H1 (cell line): ENCODE data around the gene DEAF1. TPM values are rescaled to one million over a fixed set of nuclear protein-coding genes. Genes with fewer than 3 reads are reported as not detected.

Experiments
- CTCF ChIA-PET: fragments of 300-600 bp; sonication (Branson Sonifier 250); formaldehyde crosslinking; loops from one replicate; lab custom pipeline; 2021; ENCODE audit not compliant: partially characterized antibody; lab: Charles Lee
- POLR2A ChIA-PET: fragments of 300-600 bp; sonication (Branson Sonifier 250); formaldehyde crosslinking; loops from one replicate; lab custom pipeline; 2021; ENCODE audit warnings: inconsistent platforms; ENCODE audit not compliant: partially characterized antibody; lab: Charles Lee
- DNase-seq, 2 experiments: peaks; one replicate each; pipeline versions ENCODE4 v3.0.0 to v3.0.0-alpha.2; 2010 to 2022; ENCODE audit warnings: low spot score in 2 of 2, low read depth in 1 of 2, mixed read lengths in 1 of 2
- FAIRE-seq: peaks from 2 replicates; lab custom pipeline; 2011; peaks lifted over from hg19 to GRCh38; lab: Jason Lieb, UNC
- H2AFZ ChIP-seq: 2 replicates; pipeline ENCODE4 v1.8.1; 2012; ENCODE audit warnings: low read length, inconsistent platforms
- H2AK5ac ChIP-seq: 2 replicates; pipeline ENCODE4 v1.6.1; 2013; ENCODE audit warnings: low read depth, low read length
- H2BK120ac ChIP-seq: replicated peaks from 2 replicates; pipeline ENCODE3; 2013; ENCODE audit warnings: low read depth, low read length, inconsistent platforms
- H2BK12ac ChIP-seq: 2 replicates; pipeline ENCODE4 v1.6.1; 2013; ENCODE audit warnings: low read depth, low read length
- H2BK15ac ChIP-seq: 2 replicates; pipeline ENCODE4 v1.6.1; 2013; ENCODE audit warnings: low read length
- H2BK20ac ChIP-seq: 2 replicates; pipeline ENCODE4 v1.6.1; 2013; ENCODE audit warnings: low read length
- H2BK5ac ChIP-seq: 2 replicates; pipeline ENCODE4 v1.6.1; 2013; ENCODE audit warnings: low read depth, low read length
- H3K14ac ChIP-seq: 2 replicates; pipeline ENCODE4 v1.6.1; 2013; ENCODE audit warnings: inconsistent platforms; ENCODE audit not compliant: insufficient read length
- H3K18ac ChIP-seq: 2 replicates; pipeline ENCODE4 v1.6.1; 2013; ENCODE audit warnings: low read length; ENCODE audit errors: extremely low read depth
- H3K23ac ChIP-seq: 2 replicates; pipeline ENCODE4 v1.6.1; 2013; ENCODE audit warnings: inconsistent platforms; ENCODE audit not compliant: insufficient read length
- H3K23me2 ChIP-seq: 2 replicates; pipeline ENCODE4 v1.6.1; 2013; ENCODE audit warnings: low read depth, low read length
- H3K27ac ChIP-seq: 2 replicates; pipeline ENCODE4 v1.6.1; 2011; ENCODE audit warnings: low read depth, low read length, inconsistent platforms
- H3K27me3 ChIP-seq, 4 experiments: replicated peaks in 1 of 4; 1 replicate in 1 of 4; 2 replicates in 3 of 4; pipeline versions ENCODE4 v1.6.1 to v1.8.1; 2011 to 2013; ENCODE audit warnings: low read length in 3 of 4, mild to moderate bottlenecking in 3 of 4, inconsistent platforms in 2 of 4, mixed read lengths in 2 of 4, moderate library complexity in 1 of 4; ENCODE audit not compliant: control insufficient read depth in 3 of 4, insufficient read depth in 3 of 4; ENCODE audit errors: extremely low read depth in 1 of 4
- H3K36me3 ChIP-seq, 4 experiments: 2 replicates each; pipeline versions ENCODE4 v1.6.1 to v1.8.1; 2011 to 2013; ENCODE audit warnings: mild to moderate bottlenecking in 4 of 4, low read length in 3 of 4, moderate library complexity in 2 of 4, control low read depth in 1 of 4, inconsistent platforms in 1 of 4; ENCODE audit not compliant: insufficient read depth in 4 of 4, control insufficient read depth in 2 of 4
- H3K4ac ChIP-seq: replicated peaks from 2 replicates; pipeline ENCODE3; 2013; ENCODE audit warnings: low read length, low read depth, mixed read lengths, inconsistent platforms; ENCODE audit not compliant: insufficient read length
- H3K4me1 ChIP-seq, 4 experiments: replicated peaks in 1 of 4; 1 replicate in 1 of 4; 2 replicates in 3 of 4; pipeline versions ENCODE4 v1.6.1 to v1.8.1; 2011 to 2013; ENCODE audit warnings: low read length in 3 of 4, inconsistent platforms in 2 of 4, mixed read lengths in 1 of 4; ENCODE audit not compliant: insufficient read depth in 4 of 4, control insufficient read depth in 3 of 4
- H3K4me2 ChIP-seq, 2 experiments: 2 replicates each; pipeline versions ENCODE4 v1.6.1 to v1.8.1; 2011 to 2013; ENCODE audit warnings: low read depth in 2 of 2, low read length in 2 of 2, control low read depth in 1 of 2, inconsistent platforms in 1 of 2, mild to moderate bottlenecking in 1 of 2; ENCODE audit not compliant: insufficient read depth in 1 of 2
- H3K4me3 ChIP-seq, 4 experiments: fragments of 200-600, 300-600 bp in 1 of 4; sonication (generic), shearing (Covaris generic), sonication (Bioruptor Twin) in 1 of 4; 2 replicates each; pipeline versions ENCODE4 v1.5.1 to v1.8.1; 2011 to 2016; ENCODE audit warnings: low read length in 4 of 4, low read depth in 3 of 4, control low read depth in 2 of 4, inconsistent platforms in 2 of 4, mild to moderate bottlenecking in 2 of 4, mixed read lengths in 1 of 4, moderate library complexity in 1 of 4; ENCODE audit not compliant: insufficient read depth in 2 of 4; ENCODE audit errors: extremely low read depth in 1 of 4
- H3K56ac ChIP-seq: replicated peaks from 2 replicates; pipeline ENCODE3; 2013; ENCODE audit warnings: low read depth, mild to moderate bottlenecking, mixed read lengths, low read length, inconsistent platforms; ENCODE audit not compliant: insufficient read length
- H3K79me1 ChIP-seq: 2 replicates; pipeline ENCODE4 v1.6.1; 2013; ENCODE audit warnings: low read depth, low read length, control low read depth
- H3K79me2 ChIP-seq, 2 experiments: 2 replicates each; pipeline versions ENCODE4 v1.6.1 to v1.8.1; 2012 to 2013; ENCODE audit warnings: low read length in 2 of 2, mild to moderate bottlenecking in 2 of 2, inconsistent platforms in 1 of 2; ENCODE audit not compliant: insufficient read depth in 2 of 2, control insufficient read depth in 1 of 2
- H3K9ac ChIP-seq, 4 experiments: replicated peaks in 1 of 4; 1 replicate in 1 of 4; 2 replicates in 3 of 4; pipeline versions ENCODE4 v1.6.1 to v1.8.1; 2011 to 2013; ENCODE audit warnings: low read depth in 3 of 4, low read length in 3 of 4, control low read depth in 2 of 4, mild to moderate bottlenecking in 2 of 4, moderate library complexity in 2 of 4, inconsistent platforms in 1 of 4; ENCODE audit errors: extremely low read depth in 1 of 4
- H3K9me3 ChIP-seq, 2 experiments: 2 replicates each; pipeline versions ENCODE4 v1.6.1 to v1.8.1; 2012 to 2013; ENCODE audit warnings: mild to moderate bottlenecking in 2 of 2, moderate library complexity in 2 of 2, control low read depth in 1 of 2, inconsistent platforms in 1 of 2, low read depth in 1 of 2, low read length in 1 of 2, mixed read lengths in 1 of 2; ENCODE audit not compliant: insufficient read depth in 2 of 2
- H4K20me1 ChIP-seq, 2 experiments: replicated peaks in 1 of 2; 2 replicates each; pipeline versions ENCODE3 to v1.8.1; 2011 to 2013; ENCODE audit warnings: inconsistent platforms in 2 of 2, low read length in 2 of 2, mild to moderate bottlenecking in 1 of 2; ENCODE audit not compliant: insufficient read depth in 2 of 2, control insufficient read depth in 1 of 2
- H4K5ac ChIP-seq: 2 replicates; pipeline ENCODE4 v1.6.1; 2013; ENCODE audit warnings: low read length, low read depth, mixed read lengths, inconsistent platforms; ENCODE audit not compliant: insufficient read length
- H4K8ac ChIP-seq: 2 replicates; pipeline ENCODE4 v1.8.0; 2013; ENCODE audit warnings: mild to moderate bottlenecking, moderate library complexity, low read length, inconsistent platforms; ENCODE audit not compliant: insufficient read depth; ENCODE audit errors: extremely low read depth
- H4K91ac ChIP-seq: replicated peaks from 2 replicates; pipeline ENCODE3; 2013; ENCODE audit warnings: low read length, mixed read lengths, inconsistent platforms; ENCODE audit not compliant: insufficient read length
- ASH2L ChIP-seq: fragments of 200-600, 300-600 bp; sonication (generic); IDR thresholded peaks from one replicate; pipeline ENCODE4 v1.7.1; 2017; ENCODE audit warnings: low read length
- CTBP2 ChIP-seq: IDR thresholded peaks from 2 replicates; pipeline ENCODE4 v1.7.0; 2011; ENCODE audit warnings: borderline replicate concordance, mild to moderate bottlenecking, moderate library complexity, mixed read lengths, low read length; ENCODE audit not compliant: insufficient read depth, insufficient read length
- EGR1 ChIP-seq: IDR thresholded peaks from 2 replicates; pipeline ENCODE4 v1.6.1; 2011; ENCODE audit warnings: low read depth, low read length, borderline replicate concordance
- PHF8 ChIP-seq: fragments of 200-600 bp; sonication (generic); conservative IDR thresholded peaks from 2 replicates; pipeline ENCODE4 v1.7.1; 2012; ENCODE audit warnings: low read depth, mild to moderate bottlenecking, inconsistent platforms, low read length, moderate library complexity
- POLR2A ChIP-seq, 2 experiments: IDR thresholded peaks; 1 replicate in 1 of 2; 2 replicates in 1 of 2; pipeline ENCODE4 v1.6.1; 2011; ENCODE audit warnings: low read depth in 2 of 2, low read length in 2 of 2, mild to moderate bottlenecking in 2 of 2; ENCODE audit errors: control extremely low read depth in 1 of 2
- SIX5 ChIP-seq: IDR thresholded peaks from 2 replicates; pipeline ENCODE4 v1.6.1; 2011; ENCODE audit warnings: mild to moderate bottlenecking, low read depth, low read length
- SP2 ChIP-seq: IDR thresholded peaks from 2 replicates; pipeline ENCODE4 v1.6.1; 2012; ENCODE audit warnings: mild to moderate bottlenecking, low read length, inconsistent platforms
- WGBS, 2 experiments: shearing (Covaris generic) in 1 of 2; methylation state at CpG; one replicate each; pipeline versions ENCODE4 v1.1.6 to v1.1.7; 2013 to 2015; ENCODE audit warnings: low lambda C conversion rate in 2 of 2, mixed read lengths in 2 of 2, inconsistent platforms in 1 of 2, low coverage in 1 of 2, missing lambda C conversion rate in 1 of 2; ENCODE audit not compliant: insufficient replicate concordance in 2 of 2, insufficient coverage in 1 of 2, insufficient read length in 1 of 2; ENCODE audit errors: extremely low coverage in 1 of 2, missing lambda C conversion rate in 1 of 2; 5-methylcytosine and 5-hydroxymethylcytosine counted together
- polyA plus RNA-seq, 7 experiments: library from polyadenylated mRNA; depleted of rRNA in 3 of 7; stranded (reverse) in 5 of 7; unstranded in 2 of 7; fragments of >200 nt in 5 of 7; fragments of 200-250 nt in 2 of 7; gene quantifications; 1 replicate in 5 of 7; 2 replicates in 1 of 7; 4 replicates in 1 of 7; pipeline versions ENCODE4 v1.2.1 to v1.2.3, GENCODE V29; 2011 to 2013; ENCODE audit warnings: missing spikeins in 2 of 7, mixed read lengths in 2 of 7
- total RNA-seq: library from RNA; stranded (reverse); fragmentation: NEBNext Ultra II Directional; extraction: Animal tissue kit (Norgen Biotek cat#: 25700); gene quantifications from 2 replicates; pipeline ENCODE4 v1.2.1, GENCODE V29; 2021
- TF ChIP-seq, protein P1 (sequence below): IDR thresholded peaks from 2 replicates; pipeline ENCODE4 v1.6.1; 2011; ENCODE audit warnings: low read depth, mild to moderate bottlenecking, low read length; ENCODE audit not compliant: insufficient read depth
- TF ChIP-seq, protein P2 (sequence below): IDR thresholded peaks from 2 replicates; pipeline ENCODE4 v1.6.1; 2012; ENCODE audit warnings: inconsistent platforms

The DEAF1 gene
- total and polyA plus RNA-seq, 2 of the 8 experiments (the other 6 are each of a cell fraction or from before 2014, with no cell fraction given) = 47.3 to 58.4 TPM

DNA sequence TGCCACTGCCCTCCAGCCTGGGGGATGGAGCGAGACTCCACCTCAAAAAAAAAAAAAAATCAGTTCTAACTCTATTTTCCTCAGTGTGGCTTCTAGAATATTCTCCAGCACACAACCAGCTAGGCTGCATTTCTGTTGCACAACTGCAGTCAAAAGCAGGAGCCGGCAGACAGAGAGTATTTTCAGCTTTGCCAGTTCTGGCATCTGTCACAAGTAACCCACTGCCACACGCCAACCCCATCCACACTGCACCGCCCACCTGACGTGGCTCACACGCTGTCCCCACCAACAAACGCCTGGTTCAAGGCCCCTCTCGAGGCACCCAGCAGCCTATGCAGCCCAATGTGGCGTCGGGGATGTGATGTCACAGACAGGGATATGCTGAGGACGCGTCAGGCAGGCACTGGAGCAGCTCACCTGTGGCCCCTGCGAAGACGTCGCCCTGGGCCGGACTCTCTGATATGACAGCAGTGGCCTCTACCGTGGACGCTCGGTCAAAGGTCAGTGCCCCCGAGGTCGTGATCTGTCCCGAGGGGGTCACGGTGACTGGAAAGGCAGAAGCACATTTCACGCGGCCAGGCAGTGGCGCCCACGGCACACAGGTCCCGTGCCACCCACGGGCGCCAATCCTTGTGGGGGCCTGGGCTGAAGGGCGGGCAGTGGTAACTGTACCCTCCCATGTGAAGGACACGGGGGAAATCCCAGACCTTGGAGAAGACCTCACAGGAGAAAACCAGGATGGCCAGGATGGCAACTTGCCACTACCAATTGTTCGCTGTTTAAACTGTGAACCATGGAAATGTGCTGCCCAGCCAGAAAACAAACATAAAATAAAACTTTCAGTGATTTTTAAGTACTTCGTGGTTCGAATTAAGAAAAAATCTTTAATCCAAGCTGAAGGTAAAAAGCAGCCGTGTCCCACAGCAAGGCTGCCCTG, 15.5 kb downstream of the DEAF1 start:
- POLR2A ChIA-PET = interaction anchor here (0.5 to 2.6 kb wide), 4 partner anchors 11 to 26 kb away, joined by 3 to 9 read pairs (median 4); partner anchors contain the start of gene EPS8L2
- Histone ChIP-seq H2AFZ (no peak overlapping the region), H3K36me3 (peaks cover 2 to 30% (median 15%) of the 10 kb centered on the region in 4 experiments; a peak in 7 of 8 replicates), H3K4me1 (no peaks in the 10 kb centered on the region; a peak in 2 of 7 replicates), H3K56ac (no peak overlapping the region), H3K9ac (no peak overlapping the region), H2BK12ac (no peak overlapping the region), H3K79me1 (no peaks in the 10 kb centered on the region; the same call in 1 of the 2 replicates), H3K4me2 (no peak overlapping the region), H3K4ac (no peak overlapping the region), H4K8ac (no peak overlapping the region; the same call in 1 of the 2 replicates), H2BK5ac (no peak overlapping the region), H2BK20ac (no peak overlapping the region), H3K79me2 (no peaks in the 10 kb centered on the region), H3K23ac (no peak overlapping the region), H4K91ac (no peak overlapping the region), H3K9me3 (no peaks in the 10 kb centered on the region), H3K27ac (no peak overlapping the region), H3K23me2 (no peaks in the 10 kb centered on the region), H2BK120ac (no peak overlapping the region), H2AK5ac (no peak overlapping the region), H4K20me1 (peaks cover 0 to 4% of the 10 kb centered on the region in 2 experiments), H4K5ac (no peak overlapping the region), H3K4me3 (no peak overlapping the region), H3K14ac (no peak overlapping the region), H3K18ac (no peak overlapping the region), H2BK15ac (no peak overlapping the region), H3K27me3 (no peaks in the 10 kb centered on the region)
- DNase-seq (no peak), FAIRE-seq (no peak)
- 96% methylated on average over 36 of the region's 36 CpGs; no CpG with 5 or more reads in 1 of the 2 experiments for WGBS, 2 experiments
- no peak for TF ChIP-seq CTBP2
- TF ChIP-seq, protein P1, sequence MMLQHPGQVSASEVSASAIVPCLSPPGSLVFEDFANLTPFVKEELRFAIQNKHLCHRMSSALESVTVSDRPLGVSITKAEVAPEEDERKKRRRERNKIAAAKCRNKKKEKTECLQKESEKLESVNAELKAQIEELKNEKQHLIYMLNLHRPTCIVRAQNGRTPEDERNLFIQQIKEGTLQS = no peak
- no peak for TF ChIP-seq EGR1
- TF ChIP-seq SIX5 = no peak
- TF ChIP-seq SP2 = no peak
- no peak for TF ChIP-seq POLR2A (IDR thresholded peaks at IDR 0.05; ENCODE audit: control extremely low read depth in 1 of 2, low read depth in 2 of 2, low read length in 2 of 2)
- no peak for TF ChIP-seq ASH2L
- no peak for TF ChIP-seq PHF8
- TF ChIP-seq, protein P2, sequence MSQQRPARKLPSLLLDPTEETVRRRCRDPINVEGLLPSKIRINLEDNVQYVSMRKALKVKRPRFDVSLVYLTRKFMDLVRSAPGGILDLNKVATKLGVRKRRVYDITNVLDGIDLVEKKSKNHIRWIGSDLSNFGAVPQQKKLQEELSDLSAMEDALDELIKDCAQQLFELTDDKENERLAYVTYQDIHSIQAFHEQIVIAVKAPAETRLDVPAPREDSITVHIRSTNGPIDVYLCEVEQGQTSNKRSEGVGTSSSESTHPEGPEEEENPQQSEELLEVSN = no peak
- CTCF ChIA-PET = interaction anchor here (0.7 to 3.6 kb wide), 10 partner anchors 12 to 76 kb away, joined by 3 to 13 read pairs (median 4); no protein-coding TSS in a partner anchor
